Measurements from ENCODE around the gene GJC3.
"Not testable (repeated sequence)": the region's sequence is repeated elsewhere in the genome, so short reads cannot be mapped to it uniquely, and the experiment has no call there.

Gene GJC3

GRCh38 chr7:99928188-99928587 lies 1.2 kb downstream of the GJC3 start:
- DNase-seq = no peak

DNA sequence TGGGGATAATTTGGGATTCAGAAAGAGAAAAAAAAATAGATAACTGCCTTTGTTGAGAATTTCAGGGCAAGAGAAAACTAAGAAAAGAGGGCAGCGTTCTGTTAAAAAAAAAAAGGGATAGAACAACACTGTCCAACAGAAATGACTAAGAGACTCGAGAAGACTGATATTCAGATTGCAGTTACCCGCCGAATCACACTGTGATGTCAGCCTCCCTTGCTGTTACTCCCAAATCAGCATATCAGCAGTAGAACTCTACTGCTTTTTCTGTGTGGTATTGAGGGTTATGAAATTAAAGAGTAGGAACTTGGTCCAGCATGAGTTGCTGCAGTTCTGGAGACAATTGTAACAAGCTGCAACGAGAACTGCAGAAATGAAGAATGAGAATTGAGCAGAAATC lies 1.9 kb downstream of the GJC3 start:
- no peak for DNase-seq

DNA sequence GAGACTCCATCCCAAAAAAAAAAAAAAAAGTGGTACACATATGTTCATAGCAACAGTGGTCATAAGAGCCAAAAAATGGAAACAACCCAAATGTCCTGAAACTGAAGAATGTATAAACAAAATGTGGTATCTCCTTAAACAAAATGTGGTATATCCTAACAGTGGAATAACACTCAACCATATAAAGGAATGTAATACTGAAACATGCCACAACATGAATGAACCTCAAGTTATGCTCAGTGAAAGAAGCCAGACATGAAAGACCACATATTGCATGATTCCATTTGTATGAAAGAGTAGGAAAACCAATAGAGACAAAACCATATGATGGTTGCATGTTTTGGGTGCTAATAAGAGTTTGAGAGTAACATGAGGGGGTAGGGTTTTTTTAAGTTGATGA lies 3.1 kb downstream of the GJC3 start:
- DNase-seq = no peak

- no peak for DNase-seq
Measured at GRCh38 chr7:99923200-99923599, 6.2 kb downstream of the GJC3 start.

- no peak for DNase-seq
Measured at GRCh38 chr7:99920149-99920548, 9.3 kb downstream of the GJC3 start.

DNA sequence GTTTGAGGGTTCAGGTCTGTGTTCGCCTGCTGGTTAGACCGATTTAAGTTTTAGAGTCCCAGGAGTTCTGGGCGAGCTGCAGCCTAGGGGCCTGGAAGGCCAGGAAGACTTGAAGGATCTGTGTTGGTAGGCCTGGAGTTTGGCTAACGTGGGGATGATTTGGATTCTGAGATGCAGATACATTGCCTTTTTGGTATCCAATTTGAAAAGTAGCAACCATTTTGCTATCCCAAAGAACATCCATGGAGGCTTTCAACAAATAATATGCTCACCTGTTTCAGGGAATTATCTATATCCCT lies 9.7 kb downstream of the GJC3 start:
- no peak for DNase-seq

DNA sequence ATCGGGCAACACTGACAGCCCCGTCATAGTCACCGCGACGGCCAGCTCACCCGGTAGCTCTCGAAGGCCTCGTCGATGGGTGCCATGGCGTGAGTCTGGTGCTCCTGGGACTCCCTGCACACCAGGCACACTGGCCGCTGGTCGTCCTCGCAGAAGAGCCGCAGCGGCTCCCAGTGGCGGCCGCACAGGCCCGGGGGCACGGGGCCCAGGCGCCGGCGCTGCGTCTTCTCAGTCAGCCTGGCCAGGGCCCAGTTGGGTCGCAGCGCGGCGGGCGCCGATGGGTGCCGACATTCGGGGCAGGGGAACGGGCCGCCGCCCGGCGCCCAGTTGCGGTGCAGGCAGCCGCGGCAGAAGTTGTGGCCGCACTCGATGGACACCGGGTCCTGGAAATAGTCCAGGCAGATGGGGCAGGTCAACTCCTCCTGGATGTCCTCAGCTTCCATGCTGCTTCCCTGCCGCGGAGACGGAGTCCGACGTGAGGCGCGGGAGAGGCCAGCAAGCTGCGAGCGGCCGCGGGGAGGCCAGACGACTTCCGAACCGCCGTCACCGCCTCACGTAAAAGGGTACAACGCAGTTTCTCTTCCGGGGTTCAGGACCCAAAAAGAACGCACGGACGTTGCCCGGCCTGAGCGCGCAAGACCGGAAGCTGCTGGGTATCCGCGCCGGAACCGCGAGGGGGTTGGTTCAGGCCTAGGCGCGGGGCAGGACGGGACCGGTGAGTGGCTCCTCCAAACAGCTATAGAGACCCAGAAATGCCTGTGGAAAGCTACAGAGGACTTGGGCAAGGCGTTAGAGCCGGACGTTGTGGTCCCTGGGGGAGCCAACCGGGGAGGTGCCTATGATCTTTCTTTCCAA lies 10.2 kb downstream of the GJC3 start, which contains the start of gene TRIM4:
Gene TRIM4, minus strand, starts transcription at position 572 of the 855 bp plus-strand sequence. Its CDS starts 129 bp downstream, at position 443.
- DNase-seq = peak; percentile 90

GRCh38 chr7:99910976-99911375 lies 18.4 kb downstream of the GJC3 start:
- no peak for DNase-seq

DNA sequence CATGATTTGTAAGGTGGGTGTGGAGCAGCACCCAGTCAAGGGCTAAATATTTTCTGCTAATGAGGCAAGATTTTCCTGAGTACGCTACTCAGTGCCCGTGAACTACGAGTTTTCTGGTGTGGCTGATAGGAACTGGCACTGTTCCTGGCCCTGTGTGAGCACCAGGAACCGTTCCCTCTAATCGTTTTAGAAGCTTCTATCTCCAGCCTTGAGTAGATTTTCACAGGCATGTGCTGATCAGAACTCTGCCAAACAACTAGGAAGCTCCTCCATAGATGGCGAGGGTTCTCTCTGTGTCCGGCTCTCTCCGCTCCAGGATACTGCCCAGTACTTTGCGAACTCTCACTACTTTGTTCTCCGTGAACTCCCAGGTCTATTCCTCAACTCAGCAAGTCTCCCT lies 27.8 kb downstream of the GJC3 start:
- DNase-seq = no peak

DNA sequence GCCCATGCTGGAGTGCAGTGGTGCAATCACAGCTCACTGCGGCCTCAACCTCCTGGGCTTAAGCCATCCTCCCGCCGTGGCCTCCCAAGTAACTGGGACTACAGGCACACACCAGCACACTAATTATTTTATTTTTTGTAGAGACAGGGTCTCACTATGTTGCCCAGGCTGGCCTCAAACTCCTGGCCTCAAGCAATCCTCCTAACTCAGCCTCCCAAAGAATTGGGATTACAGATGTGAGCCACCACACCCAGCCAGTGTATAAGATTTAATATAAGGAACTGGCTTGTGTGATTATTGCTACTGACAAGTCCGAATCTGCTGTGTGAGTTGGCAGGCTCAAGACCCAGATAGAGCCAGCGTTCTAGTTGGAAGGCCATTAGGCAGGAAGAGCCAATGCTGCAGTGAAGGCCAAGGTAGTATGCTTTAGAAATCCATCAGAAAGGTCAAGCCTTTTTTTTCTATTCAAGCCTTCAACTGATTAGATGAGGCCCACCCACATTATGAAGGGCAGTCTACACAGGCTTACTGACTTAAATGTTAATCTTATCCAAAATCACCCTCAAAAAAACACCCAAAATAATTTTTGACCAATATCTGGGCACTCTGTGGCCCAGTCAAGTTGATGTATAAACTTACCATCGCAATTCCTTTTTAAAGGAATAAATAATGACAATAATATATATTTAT lies 29.4 kb downstream of the GJC3 start:
- DNase-seq = no peak

DNA sequence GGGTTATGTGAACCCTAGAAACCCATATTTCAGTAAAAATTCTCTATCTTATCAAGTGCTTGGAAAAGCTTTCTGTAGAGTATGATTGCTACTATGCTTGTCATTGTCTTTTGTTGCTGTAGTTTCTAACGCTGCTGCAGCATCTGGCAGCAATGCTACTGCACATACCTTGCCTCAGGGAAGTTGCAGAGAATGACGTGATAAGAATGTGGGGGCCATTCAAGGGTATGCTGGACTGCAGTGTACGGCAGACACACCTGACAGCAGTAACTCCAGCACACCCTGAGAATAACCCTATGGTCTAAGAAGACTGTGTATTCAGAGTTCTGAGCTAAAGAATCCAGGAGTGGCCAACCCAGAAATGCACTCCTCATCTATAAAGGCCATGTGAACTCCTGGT lies 30.6 kb downstream of the GJC3 start:
- DNase-seq = no peak

DNA sequence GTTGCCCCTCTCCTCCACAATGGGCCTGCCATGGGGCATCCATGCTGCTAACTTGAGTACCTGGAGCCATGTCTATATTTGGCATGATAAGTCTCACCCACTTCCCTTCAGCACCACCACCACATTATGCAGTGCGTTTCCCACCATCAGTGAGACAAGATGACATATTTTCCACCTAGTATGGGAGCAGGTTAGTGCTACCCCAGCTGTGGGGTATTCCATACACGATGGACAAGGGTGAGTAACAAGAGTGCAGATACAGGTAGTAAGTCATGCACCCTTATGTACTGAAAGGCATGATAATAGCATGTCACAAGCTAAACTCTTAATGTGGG lies 31.4 kb downstream of the GJC3 start:
- DNase-seq = no peak

- no peak for DNase-seq
Measured at GRCh38 chr7:99897322-99898022, 31.9 kb downstream of the GJC3 start.

GRCh38 chr7:99894738-99895137 lies 34.7 kb downstream of the GJC3 start:
- no peak for DNase-seq

DNA sequence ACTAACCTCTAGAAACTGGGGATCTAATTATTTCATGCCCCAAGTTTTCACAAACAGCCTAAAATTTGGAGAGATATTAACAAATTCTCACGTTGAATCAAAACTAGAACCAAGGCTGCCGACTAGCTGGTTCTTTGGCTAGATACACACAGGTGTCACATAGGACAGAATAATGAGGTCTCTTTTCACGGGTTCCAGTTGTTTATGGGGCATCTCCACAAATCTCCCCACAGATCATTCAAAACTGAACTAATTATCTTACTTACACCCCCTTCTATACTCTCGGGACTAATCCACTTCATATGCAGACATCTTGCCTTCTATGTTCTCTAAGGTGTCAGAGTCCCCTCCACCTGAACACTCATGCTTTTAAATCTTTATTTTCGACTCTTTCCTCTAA lies 36.1 kb downstream of the GJC3 start:
- no peak for DNase-seq

DNA sequence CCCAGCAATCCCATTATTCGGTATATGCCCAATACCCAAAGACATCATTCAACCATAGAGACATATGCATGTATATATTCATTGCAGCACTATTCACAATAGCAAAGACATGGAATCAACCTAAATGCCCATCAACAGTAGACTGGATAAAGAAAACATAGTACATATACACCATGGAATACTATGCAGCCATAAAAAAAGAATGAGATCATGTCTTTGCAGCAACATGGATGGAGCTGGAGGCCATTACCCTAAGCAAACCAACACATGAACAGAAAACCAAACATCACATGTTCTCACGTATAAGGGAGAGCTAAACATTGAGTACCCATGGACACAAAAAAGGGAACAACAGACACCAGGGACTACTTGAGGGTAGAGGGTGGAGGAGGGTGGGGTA lies 39.1 kb downstream of the GJC3 start:
- not testable (repeated sequence) for DNase-seq

GRCh38 chr7:99888366-99888765 lies 41.1 kb downstream of the GJC3 start:
- not testable (repeated sequence) for DNase-seq

DNA sequence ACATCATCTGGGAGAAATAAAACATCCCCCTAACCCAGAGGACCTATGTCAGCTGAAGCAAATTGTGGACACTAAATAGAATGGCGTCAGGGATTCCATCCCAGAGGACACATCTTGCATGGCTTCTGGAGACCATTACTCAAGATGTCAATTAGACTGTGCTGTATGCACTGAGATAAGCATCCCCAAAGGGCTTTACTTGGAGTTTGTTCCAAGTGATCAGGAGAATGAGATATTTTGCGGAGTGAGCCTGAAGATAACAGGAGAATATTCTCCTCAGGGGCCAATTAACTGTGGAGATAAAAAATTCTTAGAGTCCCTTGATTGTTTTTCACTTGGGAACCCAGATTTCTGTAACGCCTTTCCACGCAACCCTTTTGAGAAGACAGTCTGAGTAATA lies 48.0 kb downstream of the GJC3 start:
- DNase-seq = no peak

- DNase-seq = no peak
Measured at GRCh38 chr7:99876933-99877332, 52.5 kb downstream of the GJC3 start, which contains the start of gene OR2AE1. Gene OR2AE1 (minus strand): TSS chr7:99877033. CDS start chr7:99877033, 0 bp downstream.

DNA sequence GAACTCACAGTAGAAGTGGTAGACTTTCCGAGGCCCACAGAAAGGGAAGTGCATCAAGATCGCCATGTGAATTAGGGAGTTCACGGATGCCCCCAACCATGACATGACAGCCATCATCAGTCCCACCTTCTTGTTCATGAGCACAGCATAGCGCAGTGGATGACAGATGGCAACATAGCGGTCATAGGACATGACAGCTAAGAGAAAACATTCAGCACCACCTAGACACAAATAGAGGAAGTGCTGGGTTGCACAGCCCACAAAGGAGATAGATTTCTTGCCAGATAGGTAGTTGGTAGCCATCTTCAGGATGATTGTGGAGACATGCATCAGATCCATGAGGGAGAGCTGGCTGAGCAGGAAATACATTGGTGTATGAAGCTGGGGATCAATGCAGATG lies 52.9 kb downstream of the GJC3 start:
- no peak for DNase-seq

All from DMS79 (cell line).